HFF-Myc (cell line): ENCODE results near the gene TMEM50B.

Source experiments
- DNase-seq: peaks from one replicate; pipeline ENCODE4 v3.0.0-alpha.2; 2011; ENCODE audit warnings: low read depth; ENCODE audit errors: extremely low read depth
- H3K4me3 ChIP-seq: replicated peaks from 2 replicates; pipeline ENCODE4 v1.5.1; 2011; ENCODE audit warnings: low read depth, mild to moderate bottlenecking, control low read depth, low read length
- TF ChIP-seq, protein P1 (sequence below): IDR thresholded peaks from 2 replicates; pipeline ENCODE4 v1.5.1; 2012; ENCODE audit warnings: mild to moderate bottlenecking, low read depth, low read length, control low read depth; ENCODE audit errors: missing control alignments

Gene TMEM50B

DNA sequence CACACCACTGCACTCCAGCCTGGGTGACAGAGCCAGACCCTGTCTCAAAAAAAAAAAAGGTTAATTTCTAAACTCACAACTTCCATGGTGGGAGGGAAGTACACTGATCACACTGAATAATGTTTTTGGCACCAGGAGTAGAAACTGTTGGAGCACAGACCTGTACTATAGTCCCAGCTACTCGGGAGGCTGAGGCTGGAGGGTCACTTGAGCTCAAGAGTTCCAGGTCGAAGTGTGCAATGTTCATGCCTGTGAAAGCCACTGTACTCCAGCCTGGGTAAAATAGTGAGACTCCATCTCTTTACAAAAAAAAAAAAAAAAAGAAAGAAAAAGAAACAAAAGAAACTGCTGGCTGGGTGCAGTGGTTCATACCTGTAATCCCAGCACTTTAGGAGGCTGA, 35.3 kb downstream of the TMEM50B start:
- H3K4me3 ChIP-seq, result no peak overlapping the region
- no peak for DNase-seq
- TF ChIP-seq, protein P1, sequence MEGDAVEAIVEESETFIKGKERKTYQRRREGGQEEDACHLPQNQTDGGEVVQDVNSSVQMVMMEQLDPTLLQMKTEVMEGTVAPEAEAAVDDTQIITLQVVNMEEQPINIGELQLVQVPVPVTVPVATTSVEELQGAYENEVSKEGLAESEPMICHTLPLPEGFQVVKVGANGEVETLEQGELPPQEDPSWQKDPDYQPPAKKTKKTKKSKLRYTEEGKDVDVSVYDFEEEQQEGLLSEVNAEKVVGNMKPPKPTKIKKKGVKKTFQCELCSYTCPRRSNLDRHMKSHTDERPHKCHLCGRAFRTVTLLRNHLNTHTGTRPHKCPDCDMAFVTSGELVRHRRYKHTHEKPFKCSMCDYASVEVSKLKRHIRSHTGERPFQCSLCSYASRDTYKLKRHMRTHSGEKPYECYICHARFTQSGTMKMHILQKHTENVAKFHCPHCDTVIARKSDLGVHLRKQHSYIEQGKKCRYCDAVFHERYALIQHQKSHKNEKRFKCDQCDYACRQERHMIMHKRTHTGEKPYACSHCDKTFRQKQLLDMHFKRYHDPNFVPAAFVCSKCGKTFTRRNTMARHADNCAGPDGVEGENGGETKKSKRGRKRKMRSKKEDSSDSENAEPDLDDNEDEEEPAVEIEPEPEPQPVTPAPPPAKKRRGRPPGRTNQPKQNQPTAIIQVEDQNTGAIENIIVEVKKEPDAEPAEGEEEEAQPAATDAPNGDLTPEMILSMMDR, result no peak

GRCh38 chr21:33443194-33443593, 36.6 kb downstream of the TMEM50B start:
- TF ChIP-seq, protein P1, result no peak
- no peak for DNase-seq

GRCh38 chr21:33441489-33442477, 38.0 kb downstream of the TMEM50B start:
- no peak overlapping the region for H3K4me3 ChIP-seq
- DNase-seq, result peak; percentile 58
- TF ChIP-seq, protein P1, result no peak

More at GRCh38 chr21:33443194-33443593, 36.6 kb downstream of the TMEM50B start:
- H3K4me3 ChIP-seq, result no peak overlapping the region

DNA sequence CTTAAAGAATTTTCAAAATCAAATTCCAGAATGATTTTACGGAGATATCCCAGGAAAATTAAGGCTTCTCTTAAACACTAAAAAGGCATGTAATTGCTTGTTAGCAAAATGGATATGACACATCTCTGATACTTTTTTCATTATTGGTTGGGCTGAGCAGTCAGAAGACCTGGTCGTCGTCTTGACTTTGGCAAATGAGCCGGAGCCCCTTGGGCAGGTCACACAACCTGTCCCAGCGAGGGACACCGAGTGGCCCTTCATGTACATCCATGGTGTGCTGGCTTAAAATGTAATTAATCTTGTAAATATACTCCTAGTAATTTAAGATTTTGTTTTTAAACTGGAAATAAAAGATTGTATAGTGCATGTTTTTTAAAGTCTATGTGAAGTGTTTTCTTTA, 42.6 kb downstream of the TMEM50B start:
- H3K4me3 ChIP-seq, result no peak overlapping the region
- TF ChIP-seq, protein P1, result no peak
- no peak for DNase-seq

- TF ChIP-seq, protein P1, result no peak
- H3K4me3 ChIP-seq, result no peak overlapping the region
- DNase-seq, result peak; percentile 59
Observed at GRCh38 chr21:33434770-33435360, 44.9 kb downstream of the TMEM50B start.

- DNase-seq, result no peak
- H3K4me3 ChIP-seq, result no peak overlapping the region
- TF ChIP-seq, protein P1, result no peak
Observed at GRCh38 chr21:33433425-33434114, 46.2 kb downstream of the TMEM50B start.
